Endothelial cell of umbilical vein (primary cell): ENCODE measurements around the gene RNF222.

Experiments
- EZH2 ChIP-seq: IDR thresholded peaks from 2 replicates; pipeline ENCODE4 v1.6.1; 2012; ENCODE audit warnings: borderline replicate concordance, low read depth, mild to moderate bottlenecking, moderate library complexity, low read length, inconsistent platforms; ENCODE audit not compliant: severe bottlenecking
- FOS ChIP-seq: IDR thresholded peaks from 2 replicates; pipeline ENCODE4 v1.6.1; 2011; ENCODE audit warnings: mild to moderate bottlenecking, low read length, moderate library complexity, borderline replicate concordance; ENCODE audit not compliant: insufficient read depth
- POLR2A ChIP-seq: IDR thresholded peaks from 2 replicates; pipeline ENCODE4 v1.6.1; 2012; ENCODE audit warnings: low read depth, mild to moderate bottlenecking, control low read depth, low read length
- POLR2AphosphoS5 ChIP-seq: IDR thresholded peaks from 2 replicates; pipeline ENCODE4 v1.6.1; 2012; ENCODE audit warnings: low read depth, mild to moderate bottlenecking, control low read depth, low read length, moderate library complexity; ENCODE audit not compliant: insufficient read depth
- TF ChIP-seq, protein P1 (sequence below), 2 donors: IDR thresholded peaks; 1 replicate in 1 of 2; 2 replicates in 1 of 2; pipeline ENCODE4 v1.5.1; 2011; ENCODE audit warnings: low read length in 2 of 2, mild to moderate bottlenecking in 2 of 2, moderate library complexity in 2 of 2, control low read depth in 1 of 2, inconsistent platforms in 1 of 2, low read depth in 1 of 2; ENCODE audit not compliant: insufficient read depth in 1 of 2; ENCODE audit errors: extremely low read depth in 1 of 2

DNA sequence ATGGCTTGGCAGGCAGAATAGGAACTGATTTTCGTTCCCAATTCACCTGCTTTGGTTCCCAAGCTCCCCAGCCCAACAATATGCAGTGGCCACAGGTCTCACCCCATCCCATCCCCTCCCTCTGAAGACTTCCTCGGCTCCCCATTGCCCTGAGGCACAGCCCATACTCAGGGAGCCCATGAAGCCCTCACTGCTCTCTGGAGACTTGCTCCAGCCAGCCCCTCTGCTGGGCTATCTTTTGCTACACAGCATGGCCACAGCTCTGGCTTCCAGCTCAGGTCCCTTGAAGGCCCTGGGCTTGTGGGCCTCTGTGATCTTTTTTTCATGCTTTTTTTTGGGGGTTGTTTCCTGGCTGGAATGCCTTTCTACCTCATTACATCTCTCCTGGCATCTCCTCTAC lies 8.5 kb upstream of the RNF222 start:
- TF ChIP-seq, protein P1, sequence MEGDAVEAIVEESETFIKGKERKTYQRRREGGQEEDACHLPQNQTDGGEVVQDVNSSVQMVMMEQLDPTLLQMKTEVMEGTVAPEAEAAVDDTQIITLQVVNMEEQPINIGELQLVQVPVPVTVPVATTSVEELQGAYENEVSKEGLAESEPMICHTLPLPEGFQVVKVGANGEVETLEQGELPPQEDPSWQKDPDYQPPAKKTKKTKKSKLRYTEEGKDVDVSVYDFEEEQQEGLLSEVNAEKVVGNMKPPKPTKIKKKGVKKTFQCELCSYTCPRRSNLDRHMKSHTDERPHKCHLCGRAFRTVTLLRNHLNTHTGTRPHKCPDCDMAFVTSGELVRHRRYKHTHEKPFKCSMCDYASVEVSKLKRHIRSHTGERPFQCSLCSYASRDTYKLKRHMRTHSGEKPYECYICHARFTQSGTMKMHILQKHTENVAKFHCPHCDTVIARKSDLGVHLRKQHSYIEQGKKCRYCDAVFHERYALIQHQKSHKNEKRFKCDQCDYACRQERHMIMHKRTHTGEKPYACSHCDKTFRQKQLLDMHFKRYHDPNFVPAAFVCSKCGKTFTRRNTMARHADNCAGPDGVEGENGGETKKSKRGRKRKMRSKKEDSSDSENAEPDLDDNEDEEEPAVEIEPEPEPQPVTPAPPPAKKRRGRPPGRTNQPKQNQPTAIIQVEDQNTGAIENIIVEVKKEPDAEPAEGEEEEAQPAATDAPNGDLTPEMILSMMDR (IDR thresholded peaks at IDR 0.05; ENCODE audit: extremely low read depth in 1 of 2, insufficient read depth in 1 of 2, low read depth in 1 of 2, low read length in 2 of 2) = no peak
- TF ChIP-seq POLR2A = no peak
- no peak for TF ChIP-seq EZH2
- TF ChIP-seq FOS = no peak
- TF ChIP-seq POLR2AphosphoS5 = no peak
